Upper lobe of left lung (tissue), 6 donors: ENCODE measurements around the gene MYLK4. TPM values are rescaled to one million over a fixed set of nuclear protein-coding genes. Genes with fewer than 3 reads are reported as not detected.
A peak's percentile ranks its signal among the peaks of the same experiment; 100 is the strongest.

Experiments
- ATAC-seq, 2 donors: fragments of 200-7000 bp; cut with Tn5 transposase; one replicate each; pipeline ENCODE4 v1.9.1; 2022; ENCODE audit warnings: mild to moderate bottlenecking in 2 of 2, moderate library complexity in 2 of 2; ENCODE audit not compliant: low FRiP score in 2 of 2
- DNase-seq, 2 donors: peaks; one replicate each; pipeline ENCODE4 v3.0.0-alpha.2; 2019 to 2020
- H3K27ac ChIP-seq, 4 donors: fragments of 200-600 bp; sonication (generic); one replicate each; pipeline ENCODE4 v1.5.1; 2016 to 2019
- H3K27me3 ChIP-seq, 4 donors: fragments of 200-600 bp; sonication (generic); one replicate each; pipeline ENCODE4 v1.5.1; 2017 to 2019
- H3K36me3 ChIP-seq, 4 donors: fragments of 200-600 bp; sonication (generic); one replicate each; pipeline ENCODE4 v1.5.1; 2016 to 2019
- H3K4me1 ChIP-seq, 4 donors: fragments of 200-600 bp; sonication (generic); one replicate each; pipeline ENCODE4 v1.5.1; 2018 to 2019
- H3K4me3 ChIP-seq, 4 donors: fragments of 200-600 bp; sonication (generic); one replicate each; pipeline ENCODE4 v1.5.1; 2017 to 2019; ENCODE audit warnings: mild to moderate bottlenecking in 2 of 4, moderate library complexity in 1 of 4
- H3K9me3 ChIP-seq, 4 donors: fragments of 200-600 bp; sonication (generic); one replicate each; pipeline ENCODE4 v1.5.1; 2018 to 2019
- CTCF ChIP-seq, 6 experiments: fragments of 450-650 bp in 4 of 6; fragments of 200-600 bp in 2 of 6; sonication (generic) in 2 of 6; IDR thresholded peaks; one replicate each; pipeline ENCODE4 v1.5.1; 2016 to 2019; ENCODE audit warnings: antibody characterized with exemption in 6 of 6
- EP300 ChIP-seq, 4 donors: sonication (generic); formaldehyde crosslinking; IDR thresholded peaks; one replicate each; pipeline ENCODE4 v1.5.1; 2017; ENCODE audit warnings: antibody characterized with exemption in 4 of 4, control low read depth in 2 of 4
- POLR2A ChIP-seq, 4 donors: fragments of 450-650 bp; IDR thresholded peaks; one replicate each; pipeline ENCODE4 v1.5.1; 2016 to 2017; ENCODE audit warnings: antibody characterized with exemption in 4 of 4, mild to moderate bottlenecking in 2 of 4
- POLR2AphosphoS5 ChIP-seq, 2 donors: sonication (generic); formaldehyde crosslinking; IDR thresholded peaks; one replicate each; pipeline ENCODE4 v1.5.1; 2017; ENCODE audit warnings: antibody characterized with exemption in 2 of 2
- WGBS, 2 donors: methylation state at CpG; one replicate each; pipeline ENCODE4 v1.1.5; 2017 to 2018; 5-methylcytosine and 5-hydroxymethylcytosine counted together
- total RNA-seq, 6 donors: library from RNA; depleted of rRNA in 4 of 6; stranded (reverse); fragments of >200 nt in 4 of 6; gene quantifications; one replicate each; pipeline versions ENCODE4 v1.1.0 to v1.2.1, GENCODE V29; 2016 to 2021
- donor health status: DM: no; HTN: no; CAD: no; lungs with moderate emphysema.
- donor health status: DM: no; HTN: yes; CAD: no; lungs with severe emphysema.

MYLK4 gene
- total RNA-seq, 6 donors from 2014 or later, result 0.64 to 2.6 (median 1.2) TPM

GRCh38 chr6:2782356-2782708 is 31.6 kb upstream of the MYLK4 start:
- H3K9me3 ChIP-seq, result no peaks in the 10 kb centered on the region
- peaks cover 15 to 31% (median 17%) of the 10 kb centered on the region in 4 donors for H3K4me1 ChIP-seq
- H3K36me3 ChIP-seq, result peaks cover 2 to 66% (median 29%) of the 10 kb centered on the region in 4 donors
- H3K27ac ChIP-seq, result peak overlapping the region in 2 of 4 donors; percentile 32 to 60
- no peak overlapping the region for H3K4me3 ChIP-seq
- no peak for TF ChIP-seq EP300 (IDR thresholded peaks at IDR 0.05)
- TF ChIP-seq CTCF (IDR thresholded peaks at IDR 0.05), result no peak
- no peak for TF ChIP-seq POLR2A (IDR thresholded peaks at IDR 0.05)
- no peak for TF ChIP-seq POLR2AphosphoS5 (IDR thresholded peaks at IDR 0.05)
- ATAC-seq, result no peak
- DNase-seq, result no peak
- WGBS, 2 donors, result 89 to 90% methylated on average over 4 to 9 of the region's 9 CpGs
- H3K27me3 ChIP-seq, result no peaks in the 10 kb centered on the region

GRCh38 chr6:2781685-2782355 is 31.1 kb upstream of the MYLK4 start:
- Histone ChIP-seq H3K27me3 (no peaks in the 10 kb centered on the region), H3K36me3 (peaks cover 2 to 61% (median 29%) of the 10 kb centered on the region in 4 donors), H3K9me3 (no peaks in the 10 kb centered on the region), H3K27ac (peak overlapping the region in 2 of 4 donors; percentile 32 to 60), H3K4me3 (no peak overlapping the region), H3K4me1 (peaks cover 15 to 31% (median 17%) of the 10 kb centered on the region in 4 donors)
- DNase-seq (no peak), ATAC-seq (peak in 1 of 2 donors; percentile 35)
- no peak for TF ChIP-seq POLR2AphosphoS5 (IDR thresholded peaks at IDR 0.05)
- TF ChIP-seq CTCF (IDR thresholded peaks at IDR 0.05), result no peak
- no peak for TF ChIP-seq EP300 (IDR thresholded peaks at IDR 0.05)
- no peak for TF ChIP-seq POLR2A (IDR thresholded peaks at IDR 0.05)
- WGBS, 2 donors, result 91 to 95% methylated on average over 6 to 7 of the region's 7 CpGs

- Histone ChIP-seq H3K27me3 (no peaks in the 10 kb centered on the region), H3K4me3 (no peak overlapping the region), H3K4me1 (peaks cover 15 to 31% (median 17%) of the 10 kb centered on the region in 4 donors), H3K27ac (no peak overlapping the region), H3K9me3 (no peaks in the 10 kb centered on the region), H3K36me3 (peaks cover 2 to 61% (median 30%) of the 10 kb centered on the region in 4 donors)
- DNase-seq (no peak), ATAC-seq (no peak)
- WGBS, 2 donors, result 92 to 95% methylated on average over 9 of the region's 9 CpGs
- no peak for TF ChIP-seq POLR2A (IDR thresholded peaks at IDR 0.05)
These were observed 29.5 kb upstream of the MYLK4 start for GRCh38 chr6:2780102-2780737.

- ATAC-seq (no peak), DNase-seq (no peak)
- no peak for TF ChIP-seq CTCF (IDR thresholded peaks at IDR 0.05)
- Histone ChIP-seq H3K27ac (no peak overlapping the region), H3K9me3 (no peaks in the 10 kb centered on the region), H3K27me3 (no peaks in the 10 kb centered on the region), H3K4me3 (no peak overlapping the region), H3K36me3 (peaks cover 2 to 66% (median 35%) of the 10 kb centered on the region in 4 donors), H3K4me1 (peaks cover 0 to 8% (median 2%) of the 10 kb centered on the region in 4 donors)
- 80 to 95% methylated on average over 3 of the region's 3 CpGs for WGBS, 2 donors
These were observed 26.5 kb upstream of the MYLK4 start for GRCh38 chr6:2777249-2777648.

GRCh38 chr6:2775003-2775402 is 24.3 kb upstream of the MYLK4 start:
- Histone ChIP-seq H3K4me1 (peaks cover 11 to 20% (median 12%) of the 10 kb centered on the region in 4 donors), H3K36me3 (peaks cover 2 to 52% (median 21%) of the 10 kb centered on the region in 4 donors), H3K27me3 (no peaks in the 10 kb centered on the region), H3K4me3 (no peak overlapping the region), H3K27ac (no peak overlapping the region), H3K9me3 (no peaks in the 10 kb centered on the region)
- ATAC-seq (no peak), DNase-seq (no peak)
- TF ChIP-seq CTCF (IDR thresholded peaks at IDR 0.05), result no peak
- TF ChIP-seq POLR2A (IDR thresholded peaks at IDR 0.05), result no peak
- TF ChIP-seq EP300 (IDR thresholded peaks at IDR 0.05), result no peak
- no peak for TF ChIP-seq POLR2AphosphoS5 (IDR thresholded peaks at IDR 0.05)
- 65 to 89% methylated on average over 1 of the region's 1 CpG for WGBS, 2 donors
